Measurements from ENCODE around the gene ARMH3.

Gene ARMH3

DNA sequence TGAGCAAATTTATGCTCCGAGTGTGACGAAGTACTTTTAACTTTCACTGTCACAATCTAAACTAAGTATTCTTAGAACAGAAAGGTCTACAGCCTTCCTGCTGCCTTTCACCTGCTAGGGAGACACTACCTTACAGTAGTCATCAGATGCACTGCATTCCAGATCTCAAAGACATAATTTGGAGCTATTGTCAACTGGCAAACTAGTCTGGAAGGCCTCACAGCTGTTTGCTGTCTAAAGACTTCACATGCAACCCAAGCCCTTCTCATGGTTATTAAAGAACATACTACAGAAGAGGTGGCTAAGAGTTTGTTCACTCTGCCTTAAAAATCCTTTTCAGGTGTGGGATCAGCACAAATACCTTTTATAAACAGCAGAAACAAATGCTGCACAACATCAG is 120.5 kb downstream of the ARMH3 start:
- no peak for DNase-seq

DNA sequence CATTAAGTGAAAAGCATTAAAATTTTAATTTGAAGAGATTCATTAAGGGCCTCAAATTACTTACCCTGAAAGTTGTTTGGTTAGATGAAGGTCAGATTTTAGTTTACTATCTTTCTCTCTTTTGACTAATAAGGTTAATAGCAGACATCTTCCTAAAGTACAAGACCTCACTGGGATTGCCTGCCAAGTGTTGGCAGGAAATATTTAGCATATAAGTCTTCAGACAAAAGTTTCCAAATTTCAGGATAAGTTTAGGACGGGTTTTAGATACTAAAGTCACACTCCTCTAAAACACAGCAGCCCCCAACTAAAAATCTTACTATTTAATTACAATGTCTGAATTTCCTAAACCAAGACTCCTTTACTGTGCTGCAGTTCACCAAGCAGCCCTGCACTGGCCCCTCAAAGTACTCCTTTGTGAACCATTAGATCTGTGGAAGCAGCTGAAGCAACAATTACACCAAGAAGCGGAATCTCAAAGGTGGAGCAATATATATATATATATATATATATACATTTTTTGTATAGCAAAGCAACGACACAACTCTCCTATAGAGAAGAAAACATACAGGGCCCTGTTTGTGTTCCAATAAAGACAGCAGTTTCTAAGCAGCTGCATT is 121.2 kb downstream of the ARMH3 start:
- no peak for DNase-seq

- DNase-seq, result no peak
Observed at GRCh38 chr10:101933976-101934375, 122.0 kb downstream of the ARMH3 start.

DNA sequence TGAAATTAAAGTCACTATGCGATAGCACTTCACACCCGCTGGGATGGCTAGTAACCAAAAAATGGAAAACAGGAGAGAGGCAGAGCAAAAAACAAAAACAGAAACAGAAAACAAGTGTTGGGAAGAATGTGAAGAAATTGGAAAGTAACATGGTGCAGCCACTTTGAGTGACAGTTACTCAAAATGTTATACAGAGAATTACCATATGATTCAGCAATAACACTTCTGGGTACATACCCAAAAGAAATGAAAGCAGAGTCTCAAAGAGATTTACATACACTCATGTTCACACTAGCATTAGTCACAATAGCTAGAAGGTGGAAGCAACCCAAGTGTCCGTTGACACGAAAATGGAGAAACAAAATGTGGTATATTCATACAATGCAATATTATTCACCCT is 123.8 kb downstream of the ARMH3 start:
- DNase-seq, result no peak

DNA sequence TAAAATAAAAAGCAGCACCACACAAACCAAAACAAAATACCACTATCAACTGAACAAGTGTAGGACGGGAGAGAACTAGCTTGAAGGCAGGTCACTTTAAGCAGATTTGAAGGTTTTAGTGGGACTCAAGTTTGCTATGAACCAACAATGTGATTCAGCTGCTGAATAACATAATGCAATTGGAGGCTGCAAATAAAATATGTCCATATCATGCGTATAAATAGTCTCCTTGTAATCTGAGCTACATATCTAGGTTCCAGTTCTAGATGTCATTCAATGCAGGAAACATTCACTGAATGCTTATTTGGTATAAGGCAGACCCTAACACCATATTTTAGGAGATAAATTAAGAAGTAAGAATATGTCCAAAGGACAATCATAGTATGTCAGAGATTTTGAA is 130.9 kb downstream of the ARMH3 start:
- no peak for DNase-seq

GRCh38 chr10:101923256-101923655 is 132.7 kb downstream of the ARMH3 start:
- DNase-seq, result no peak

- DNase-seq, result no peak
Observed at GRCh38 chr10:101922846-101923245, 133.1 kb downstream of the ARMH3 start.

DNA sequence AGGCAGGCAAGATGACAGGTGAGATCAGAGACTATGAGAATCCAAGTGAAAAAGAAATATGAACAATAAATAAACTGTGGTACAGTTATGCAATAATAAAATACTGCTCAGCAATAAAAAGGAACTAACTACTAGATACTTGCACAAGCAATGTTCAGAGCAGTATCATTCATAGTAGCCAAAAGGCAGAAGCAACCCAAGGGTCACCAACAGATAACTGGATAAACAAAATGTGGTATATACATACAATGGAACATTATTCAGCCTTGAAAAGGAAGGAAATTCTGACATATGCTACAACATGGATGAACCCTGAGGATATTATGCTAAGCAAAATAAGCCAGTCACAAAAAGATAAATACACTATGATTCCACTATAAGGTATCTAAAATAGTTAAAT is 135.4 kb downstream of the ARMH3 start:
- no peak for DNase-seq

GRCh38 chr10:101919026-101919770 is 136.8 kb downstream of the ARMH3 start:
- no peak for DNase-seq

DNA sequence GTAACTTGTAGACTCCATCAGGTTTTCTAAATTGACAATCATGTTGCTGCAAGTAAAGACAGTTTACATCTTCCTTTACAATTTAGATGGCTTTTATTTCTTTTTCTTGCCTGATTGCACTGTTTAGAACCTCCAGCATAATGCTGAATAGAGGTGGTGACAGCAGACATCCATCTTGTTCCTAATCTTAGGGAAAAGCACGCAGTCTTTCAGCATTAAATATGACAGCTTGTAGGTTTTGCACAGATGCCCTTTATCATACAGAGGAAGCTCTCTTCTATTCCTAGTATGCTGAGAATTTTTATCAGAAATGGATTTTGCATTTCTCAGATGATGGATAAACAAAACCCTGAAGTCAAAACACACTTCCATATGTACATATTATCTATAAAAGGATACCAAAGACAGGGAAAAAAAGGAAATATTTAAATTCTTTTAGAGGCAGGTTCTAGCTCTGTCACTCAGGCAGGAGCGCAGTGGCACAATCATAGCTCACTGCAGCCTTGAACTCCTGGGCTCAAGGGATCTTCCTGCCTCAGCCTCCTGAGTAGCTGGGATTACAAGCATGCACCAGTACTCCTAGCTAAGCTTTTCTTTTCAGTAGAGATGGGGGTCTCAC is 143.3 kb downstream of the ARMH3 start:
- no peak for DNase-seq

DNA sequence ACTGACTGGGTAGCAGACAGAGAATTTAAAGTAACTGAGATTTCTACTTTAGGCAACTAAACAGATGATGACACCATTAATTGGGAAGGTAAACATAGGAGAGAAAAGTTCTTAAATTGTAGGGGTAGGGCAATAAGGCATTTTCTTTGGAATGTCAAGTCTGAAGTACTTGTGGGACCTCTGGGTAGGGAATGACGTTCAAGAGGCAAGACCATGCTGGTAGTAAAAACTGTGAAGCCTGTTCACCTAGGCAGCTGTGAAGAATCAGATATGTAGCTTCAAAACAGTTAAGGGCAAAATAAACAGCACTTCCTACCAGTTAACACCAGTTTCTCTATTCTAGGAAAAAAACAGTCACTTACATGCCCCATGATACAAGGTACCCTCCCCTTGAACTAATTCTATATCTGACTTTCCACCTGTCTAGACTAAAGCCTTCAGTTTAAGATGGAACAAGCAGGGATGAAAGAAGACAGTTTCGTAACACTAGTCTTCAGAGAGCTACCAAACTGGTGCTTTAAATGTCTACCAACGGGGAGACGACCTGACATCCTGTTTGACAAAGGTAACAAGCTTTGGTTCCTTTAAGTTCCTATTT is 149.3 kb downstream of the ARMH3 start:
- no peak for DNase-seq

GRCh38 chr10:101905251-101905650 is 150.7 kb downstream of the ARMH3 start:
- DNase-seq, result no peak

DNA sequence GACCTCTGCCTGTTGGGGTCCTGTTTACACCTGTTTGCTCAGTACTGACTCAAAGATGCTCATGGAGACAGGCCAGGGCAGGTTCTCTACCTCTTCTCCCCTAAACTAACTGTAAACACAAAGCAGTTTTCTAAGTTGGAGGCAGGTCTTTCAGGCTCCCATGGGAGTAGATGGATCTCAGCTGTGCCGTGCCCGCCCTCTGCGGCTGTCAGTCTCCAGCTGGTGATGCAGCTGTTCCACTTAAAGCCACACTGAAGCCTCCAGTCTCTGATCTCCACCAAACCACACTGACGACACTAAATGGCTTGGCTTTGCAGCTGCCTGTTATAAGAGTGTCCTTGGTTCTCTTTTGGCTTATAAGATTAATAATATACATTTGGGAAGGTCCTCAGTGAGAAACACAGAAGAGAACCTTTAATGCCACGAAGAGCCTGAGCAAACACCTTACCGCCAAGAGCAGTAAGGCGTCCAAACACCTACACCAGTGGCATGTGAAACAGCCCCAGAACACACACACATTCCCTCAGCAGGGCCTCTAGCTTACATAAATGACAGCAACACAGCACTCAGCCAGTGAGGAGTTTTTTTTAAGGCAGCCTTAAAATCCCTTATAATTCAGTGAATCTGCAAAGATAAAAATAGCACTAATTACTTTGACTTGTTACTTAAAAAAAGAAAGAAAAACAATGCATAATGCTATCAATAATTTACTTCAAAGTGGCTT is 152.0 kb downstream of the ARMH3 start:
- no peak for DNase-seq

GRCh38 chr10:101902820-101903145 is 153.2 kb downstream of the ARMH3 start:
- DNase-seq, result no peak

DNA sequence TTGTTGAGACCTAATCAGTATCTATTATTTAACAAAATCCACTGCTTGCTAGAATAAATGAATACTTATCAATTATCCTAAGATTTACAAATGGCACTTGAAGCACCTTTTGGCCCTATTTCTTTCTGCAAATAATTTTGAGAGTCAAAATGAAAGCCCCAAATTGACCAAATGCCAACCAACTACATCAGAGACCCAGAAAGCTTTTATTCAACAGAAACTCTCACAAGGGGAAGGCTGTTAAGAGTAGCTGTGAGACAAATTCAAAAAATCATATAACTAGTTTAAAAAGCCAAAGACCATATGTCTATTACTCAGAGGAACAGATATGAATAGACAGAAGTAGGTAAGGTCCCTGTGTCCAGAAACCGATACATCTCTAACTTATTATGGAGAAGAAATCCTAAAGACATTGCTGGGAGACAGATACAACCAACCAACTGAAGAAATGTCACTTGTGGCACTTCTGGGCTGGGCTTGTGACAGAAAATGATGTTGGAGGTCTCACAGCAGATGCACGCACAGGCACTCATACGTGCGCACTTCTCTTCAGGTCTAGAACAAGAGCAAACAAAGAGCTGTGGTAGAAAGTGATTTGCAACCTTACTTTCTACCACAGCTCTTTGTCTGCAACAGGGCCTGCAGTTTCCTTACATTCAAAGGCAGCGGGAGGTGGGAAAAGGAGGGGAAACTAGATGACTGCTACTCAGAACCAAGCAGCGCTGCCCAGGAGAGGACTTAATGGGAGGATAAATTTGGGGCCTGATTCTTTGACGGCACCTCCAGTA is 153.7 kb downstream of the ARMH3 start:
- DNase-seq, result no peak

GRCh38 chr10:101901340-101901739 is 154.6 kb downstream of the ARMH3 start:
- DNase-seq, result no peak

DNA sequence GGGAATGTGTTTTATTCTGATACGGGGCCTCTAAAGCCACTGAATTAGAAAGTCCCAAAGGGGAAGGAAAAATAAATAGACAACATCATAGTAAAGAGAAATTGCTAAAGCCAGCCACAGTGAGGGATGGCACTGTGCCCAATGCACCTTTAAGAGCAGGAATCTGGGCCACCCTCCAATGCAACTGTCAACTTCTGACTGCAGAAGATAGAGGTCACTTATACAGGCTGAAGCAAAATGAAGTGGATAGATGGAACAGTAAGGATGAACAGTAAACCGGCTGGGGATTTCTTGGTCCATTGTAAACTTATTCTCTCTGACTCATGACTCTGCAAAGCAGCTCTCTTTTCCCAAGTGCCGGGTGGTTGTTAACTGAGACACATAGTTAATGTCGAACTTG is 158.3 kb downstream of the ARMH3 start:
- DNase-seq, result no peak

DNA sequence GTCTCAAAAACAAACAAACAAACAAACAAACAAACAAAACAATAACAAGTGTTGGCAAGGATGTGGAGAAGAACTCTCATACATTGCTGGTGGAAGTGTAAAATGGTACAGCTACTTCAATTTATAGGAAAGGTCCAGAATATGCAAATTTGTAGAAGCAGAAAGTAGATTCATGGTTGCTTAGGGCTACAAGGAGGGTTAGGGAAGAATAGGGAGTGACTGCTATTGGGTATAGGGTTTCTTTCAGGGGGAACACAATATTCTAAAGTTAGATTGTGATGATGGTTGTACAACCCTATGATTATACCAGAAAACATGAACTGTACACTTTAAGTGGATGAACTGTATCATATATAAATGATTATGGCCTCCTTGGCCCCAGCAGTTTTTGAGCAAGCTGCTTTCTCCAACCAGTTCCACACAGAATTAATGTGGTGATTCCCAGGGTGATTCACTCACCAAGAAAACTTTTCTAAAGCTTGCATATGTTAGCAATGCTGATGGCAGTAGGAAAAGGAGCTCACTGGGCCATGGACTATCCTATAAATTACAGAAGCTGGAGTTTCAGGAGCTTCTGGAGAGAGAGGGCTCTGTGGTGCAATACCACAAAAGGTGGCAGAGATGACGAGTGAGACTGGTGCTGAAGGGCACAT is 159.6 kb downstream of the ARMH3 start:
- no peak for DNase-seq

- DNase-seq, result no peak
Observed at GRCh38 chr10:101895781-101896180, 160.2 kb downstream of the ARMH3 start.

GRCh38 chr10:101894742-101895141 is 161.2 kb downstream of the ARMH3 start:
- DNase-seq, result no peak

GRCh38 chr10:101894266-101894665 is 161.7 kb downstream of the ARMH3 start:
- DNase-seq, result no peak

GRCh38 chr10:101893510-101894120 is 162.4 kb downstream of the ARMH3 start:
- no peak for DNase-seq

All from CD4-positive, alpha-beta T cell treated with Interleukin-21 for 1 hour (primary cell).